Measurements from ENCODE around the gene HAPLN2.

- TF ChIP-seq CTCF (IDR thresholded peaks at IDR 0.05) (no peak), POLR2AphosphoS5 (IDR thresholded peaks at IDR 0.05) (no peak), EP300 (IDR thresholded peaks at IDR 0.05) (no peak), POLR2A (IDR thresholded peaks at IDR 0.05) (no peak)
Observed at GRCh38 chr1:156592910-156593660, 26.1 kb upstream of the HAPLN2 start.

All from sigmoid colon (tissue), 4 donors.